ENCODE measurements around the gene CD93. TPM values are rescaled to one million over a fixed set of nuclear protein-coding genes. Genes with fewer than 3 reads are reported as not detected.

CD93 gene
- total RNA-seq (2014; rRNA removed) (not detected in 2 replicates), Bru-seq, nascent RNA (not detected), BruChase-seq, experiment 1, labeled RNA remaining after a 6-hour chase (not detected), BruChase-seq, experiment 2, labeled RNA remaining after a 2-hour chase (not detected)
- long read RNA-seq: 0 reads

- Histone ChIP-seq H3K4me1 (ENCODE audit: insufficient read depth, low read length) (no peaks in the 10 kb centered on the region), H3K4me3 (ENCODE audit: low read length) (no peak within 1 kb of the TSS), H3K9me2 (replicated peaks; ENCODE audit: low read length) (no peaks in the 10 kb centered on the region), H3K36me3 (ENCODE audit: low read depth, low read length) (no peaks in the 10 kb centered on the region), H3K9ac (ENCODE audit: low read length) (no peak within 1 kb of the TSS), H3K9me3 (ENCODE audit: low read length) (no peaks in the 10 kb centered on the region), H2AFZ (ENCODE audit: low read length) (no peak within 1 kb of the TSS), H3K79me2 (ENCODE audit: low read length) (no peaks in the 10 kb centered on the region), H4K20me1 (ENCODE audit: low read length) (no peaks in the 10 kb centered on the region), H3F3A (ENCODE audit: low read length, unreplicated experiment) (no peaks in the 10 kb centered on the region), H3K27me3 (ENCODE audit: low read length) (no peaks in the 10 kb centered on the region), H3K27ac (ENCODE audit: low read length) (no peak within 1 kb of the TSS), H3K4me2 (ENCODE audit: low read length) (no peak within 1 kb of the TSS)
- TF ChIP-seq EZH2 (IDR thresholded peaks at IDR 0.05; ENCODE audit: low read length, unreplicated experiment) (no peak), EZH2phosphoT487 (IDR thresholded peaks at IDR 0.05; ENCODE audit: borderline replicate concordance, low read length) (no peak), CTCF (conservative IDR thresholded peaks at IDR 0.05; ENCODE audit: low read depth, low read length) (no peak)
- ChIA-PET CTCF (no interaction called here), POLR2A (ENCODE audit: unreplicated experiment) (no interaction called here)
- ATAC-seq (no peak), DNase-seq (no peak)
- no TSS peak for BruUV-seq (replicated peaks)
- intact Hi-C loops (cut with micrococcal nuclease): no loop called here
These were observed at the start of gene CD93 for GRCh38 chr20:23086056-23086566. CD93 (minus strand) TSS chr20:23086324; CDS start chr20:23086192, 132 bp downstream.

- Histone ChIP-seq H3F3A (ENCODE audit: low read length, unreplicated experiment) (no peaks in the 10 kb centered on the region), H3K9me3 (ENCODE audit: low read length) (no peaks in the 10 kb centered on the region), H3K4me2 (ENCODE audit: low read length) (no peak overlapping the region), H3K4me1 (ENCODE audit: insufficient read depth, low read length) (no peaks in the 10 kb centered on the region), H4K20me1 (ENCODE audit: low read length) (no peaks in the 10 kb centered on the region), H3K4me3 (ENCODE audit: low read length) (no peak overlapping the region), H3K9me2 (replicated peaks; ENCODE audit: low read length) (no peaks in the 10 kb centered on the region), H2AFZ (ENCODE audit: low read length) (no peak overlapping the region), H3K79me2 (ENCODE audit: low read length) (no peaks in the 10 kb centered on the region), H3K9ac (ENCODE audit: low read length) (no peak overlapping the region), H3K27me3 (ENCODE audit: low read length) (no peaks in the 10 kb centered on the region), H3K36me3 (ENCODE audit: low read depth, low read length) (no peaks in the 10 kb centered on the region), H3K27ac (ENCODE audit: low read length) (no peak overlapping the region)
- BruUV-seq (replicated peaks): no TSS peak
- intact Hi-C loops (cut with micrococcal nuclease): no loop called here
- ATAC-seq (no peak), DNase-seq (no peak)
- TF ChIP-seq EZH2phosphoT487 (IDR thresholded peaks at IDR 0.05; ENCODE audit: borderline replicate concordance, low read length) (no peak), EZH2 (IDR thresholded peaks at IDR 0.05; ENCODE audit: low read length, unreplicated experiment) (no peak), CTCF (conservative IDR thresholded peaks at IDR 0.05; ENCODE audit: low read depth, low read length) (no peak)
- POLR2A ChIA-PET (ENCODE audit: unreplicated experiment): no interaction called here
- CTCF ChIA-PET: no interaction called here
These were observed 47.5 kb upstream of the CD93 start for GRCh38 chr20:23133560-23133998.

GRCh38 chr20:23132930-23133559, 46.9 kb upstream of the CD93 start:
- H3F3A ChIP-seq (ENCODE audit: low read length, unreplicated experiment): no peaks in the 10 kb centered on the region
- no peak overlapping the region for H3K4me2 ChIP-seq (ENCODE audit: low read length)
- no peak overlapping the region for H3K4me3 ChIP-seq (ENCODE audit: low read length)
- no peaks in the 10 kb centered on the region for H3K36me3 ChIP-seq (ENCODE audit: low read depth, low read length)
- H2AFZ ChIP-seq (ENCODE audit: low read length): no peak overlapping the region
- no peaks in the 10 kb centered on the region for H3K4me1 ChIP-seq (ENCODE audit: insufficient read depth, low read length)
- no peak for ATAC-seq
- BruUV-seq (replicated peaks): no TSS peak
- no peak for DNase-seq
- no peaks in the 10 kb centered on the region for H3K79me2 ChIP-seq (ENCODE audit: low read length)
- no peaks in the 10 kb centered on the region for H3K9me3 ChIP-seq (ENCODE audit: low read length)
- ChIA-PET CTCF (no interaction called here), POLR2A (ENCODE audit: unreplicated experiment) (no interaction called here)
- intact Hi-C loops (cut with micrococcal nuclease): no loop called here
- TF ChIP-seq EZH2 (IDR thresholded peaks at IDR 0.05; ENCODE audit: low read length, unreplicated experiment): no peak
- TF ChIP-seq CTCF (conservative IDR thresholded peaks at IDR 0.05; ENCODE audit: low read depth, low read length): no peak
- TF ChIP-seq EZH2phosphoT487 (IDR thresholded peaks at IDR 0.05; ENCODE audit: borderline replicate concordance, low read length): no peak
- H3K27ac ChIP-seq (ENCODE audit: low read length): no peak overlapping the region
- no peaks in the 10 kb centered on the region for H3K27me3 ChIP-seq (ENCODE audit: low read length)
- H3K9me2 ChIP-seq (replicated peaks; ENCODE audit: low read length): no peaks in the 10 kb centered on the region
- no peak overlapping the region for H3K9ac ChIP-seq (ENCODE audit: low read length)
- H4K20me1 ChIP-seq (ENCODE audit: low read length): no peaks in the 10 kb centered on the region
